Transverse colon (tissue), 4 donors: ENCODE measurements around the gene EIF1AD.

Experiments used
- POLR2A ChIP-seq: fragments of 450-650 bp; IDR thresholded peaks from one replicate; pipeline ENCODE4 v1.6.1; 2016; ENCODE audit warnings: antibody characterized with exemption, mild to moderate bottlenecking, moderate library complexity
- POLR2AphosphoS5 ChIP-seq, 3 donors: sonication (generic); formaldehyde crosslinking; IDR thresholded peaks; one replicate each; pipeline ENCODE4 v1.6.1; 2016; ENCODE audit warnings: antibody characterized with exemption in 3 of 3
- TF ChIP-seq, protein P1 (sequence below), 5 experiments: fragments of 200-600 bp in 3 of 5; fragments of 450-650 bp in 2 of 5; sonication (generic) in 3 of 5; IDR thresholded peaks; 1 replicate in 2 of 5; 2 replicates in 3 of 5; pipeline ENCODE4 v1.5.1; 2016 to 2017; ENCODE audit warnings: antibody characterized with exemption in 5 of 5, inconsistent platforms in 3 of 5, mild to moderate bottlenecking in 2 of 5, moderate library complexity in 1 of 5

DNA sequence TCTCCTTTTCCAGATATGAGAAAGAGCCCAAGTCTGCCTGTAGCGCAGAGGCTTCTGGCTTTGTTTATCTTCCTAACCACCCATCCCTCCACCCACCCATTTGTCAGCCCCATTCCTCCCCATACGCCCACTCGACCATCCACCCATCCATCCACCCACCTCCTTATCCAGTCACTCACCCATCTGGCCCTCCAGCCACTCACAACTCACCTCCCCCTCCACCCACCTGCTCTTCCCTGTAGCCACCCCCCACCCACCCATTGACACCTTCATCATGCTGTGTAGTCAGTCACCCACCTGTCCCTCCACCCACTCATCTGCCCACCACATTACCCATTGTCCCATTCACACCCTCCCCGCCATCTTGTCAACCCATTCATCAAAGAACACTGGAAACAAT lies 15.4 kb upstream of the EIF1AD start:
- TF ChIP-seq, protein P1, sequence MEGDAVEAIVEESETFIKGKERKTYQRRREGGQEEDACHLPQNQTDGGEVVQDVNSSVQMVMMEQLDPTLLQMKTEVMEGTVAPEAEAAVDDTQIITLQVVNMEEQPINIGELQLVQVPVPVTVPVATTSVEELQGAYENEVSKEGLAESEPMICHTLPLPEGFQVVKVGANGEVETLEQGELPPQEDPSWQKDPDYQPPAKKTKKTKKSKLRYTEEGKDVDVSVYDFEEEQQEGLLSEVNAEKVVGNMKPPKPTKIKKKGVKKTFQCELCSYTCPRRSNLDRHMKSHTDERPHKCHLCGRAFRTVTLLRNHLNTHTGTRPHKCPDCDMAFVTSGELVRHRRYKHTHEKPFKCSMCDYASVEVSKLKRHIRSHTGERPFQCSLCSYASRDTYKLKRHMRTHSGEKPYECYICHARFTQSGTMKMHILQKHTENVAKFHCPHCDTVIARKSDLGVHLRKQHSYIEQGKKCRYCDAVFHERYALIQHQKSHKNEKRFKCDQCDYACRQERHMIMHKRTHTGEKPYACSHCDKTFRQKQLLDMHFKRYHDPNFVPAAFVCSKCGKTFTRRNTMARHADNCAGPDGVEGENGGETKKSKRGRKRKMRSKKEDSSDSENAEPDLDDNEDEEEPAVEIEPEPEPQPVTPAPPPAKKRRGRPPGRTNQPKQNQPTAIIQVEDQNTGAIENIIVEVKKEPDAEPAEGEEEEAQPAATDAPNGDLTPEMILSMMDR (IDR thresholded peaks at IDR 0.05): no peak
- no peak for TF ChIP-seq POLR2A
- TF ChIP-seq POLR2AphosphoS5 (IDR thresholded peaks at IDR 0.05): no peak
